HG03066 (cell line): Measurements from ENCODE around the gene PHACTR3.

ENCODE experiments used
- ATAC-seq: cut with Tn5 transposase; IDR thresholded peaks from one replicate; pipeline ENCODE4 v1.9.1; 2021; ENCODE audit warnings: low read depth; ENCODE audit not compliant: unreplicated experiment

Gene PHACTR3

DNA sequence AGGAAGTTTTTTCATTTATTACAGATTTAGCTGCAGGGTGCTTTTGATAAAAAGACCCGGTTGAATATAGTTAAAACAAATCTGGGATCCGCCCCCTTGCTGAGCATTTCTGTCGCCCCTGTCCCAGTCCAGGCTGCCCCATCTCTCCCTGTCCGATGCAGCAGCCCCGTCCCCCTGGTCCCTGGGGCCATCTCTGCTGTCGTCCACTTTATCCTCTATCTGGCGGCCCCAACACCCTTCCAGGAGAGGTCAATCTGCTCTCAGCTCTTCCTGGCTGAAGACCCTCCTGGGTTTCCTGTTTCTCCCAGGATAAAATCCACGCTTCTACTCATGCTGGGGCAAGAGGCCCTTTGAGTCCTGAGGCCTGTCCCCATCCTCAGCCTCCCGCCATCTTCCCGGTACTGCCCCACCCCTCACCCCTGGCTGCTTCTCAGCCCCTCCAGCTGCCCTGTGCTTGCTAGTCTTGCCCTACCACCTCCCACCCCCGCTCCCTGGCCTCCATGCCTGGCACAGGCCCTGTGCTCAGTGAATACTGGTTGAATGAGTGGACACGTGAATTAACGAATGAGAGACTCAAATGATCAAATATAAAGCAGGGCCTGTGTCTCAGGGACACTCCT, 16.0 kb upstream of the PHACTR3 start:
- no peak for ATAC-seq

DNA sequence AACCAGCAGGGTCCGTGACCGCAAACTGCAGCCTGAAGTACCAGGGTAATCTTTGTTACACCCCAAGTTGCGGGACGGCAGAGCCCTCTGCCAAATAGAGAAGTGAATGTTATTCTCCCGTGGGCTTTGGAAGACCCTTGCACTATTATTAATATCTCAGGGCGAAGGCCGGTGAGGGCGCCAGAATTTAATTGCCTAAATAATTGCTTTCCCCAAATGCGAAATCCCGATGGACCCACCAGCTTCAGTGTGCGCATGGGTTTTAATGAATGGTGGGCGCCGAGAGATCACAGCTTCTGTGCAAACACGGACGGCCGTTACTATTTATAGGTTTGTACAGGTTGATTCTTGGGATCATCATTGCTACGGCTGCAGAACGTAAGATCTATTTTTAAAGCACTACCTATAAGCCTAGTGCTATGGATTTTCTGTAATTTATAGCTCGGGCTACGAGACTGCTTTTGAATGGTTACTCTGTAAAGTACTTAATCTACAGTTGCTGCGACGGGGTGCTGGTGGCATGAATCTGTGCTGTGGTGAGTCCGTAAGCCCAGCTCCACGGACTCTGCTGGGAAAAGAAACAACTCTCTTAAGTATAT, 15.2 kb upstream of the PHACTR3 start:
- no peak for ATAC-seq

DNA sequence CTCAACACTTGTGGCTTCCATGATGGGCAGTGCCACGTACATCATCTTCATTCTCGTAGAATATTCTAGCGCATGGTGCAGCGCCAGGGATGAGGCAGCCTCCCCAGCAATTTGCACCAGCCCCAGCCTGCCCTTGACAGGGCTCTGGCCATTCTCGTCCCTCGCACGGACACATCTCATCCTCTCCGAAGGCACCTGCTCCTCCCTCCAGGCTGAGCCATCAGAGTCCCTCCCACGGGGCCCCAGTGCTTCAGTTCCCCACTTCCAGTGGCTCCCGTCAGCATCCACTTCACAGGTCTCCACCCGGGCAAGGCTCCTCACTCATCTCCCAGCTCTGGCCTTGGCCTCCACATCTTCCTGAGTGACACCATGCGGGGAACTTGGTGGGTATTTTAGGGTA, 13.3 kb upstream of the PHACTR3 start:
- no peak for ATAC-seq

DNA sequence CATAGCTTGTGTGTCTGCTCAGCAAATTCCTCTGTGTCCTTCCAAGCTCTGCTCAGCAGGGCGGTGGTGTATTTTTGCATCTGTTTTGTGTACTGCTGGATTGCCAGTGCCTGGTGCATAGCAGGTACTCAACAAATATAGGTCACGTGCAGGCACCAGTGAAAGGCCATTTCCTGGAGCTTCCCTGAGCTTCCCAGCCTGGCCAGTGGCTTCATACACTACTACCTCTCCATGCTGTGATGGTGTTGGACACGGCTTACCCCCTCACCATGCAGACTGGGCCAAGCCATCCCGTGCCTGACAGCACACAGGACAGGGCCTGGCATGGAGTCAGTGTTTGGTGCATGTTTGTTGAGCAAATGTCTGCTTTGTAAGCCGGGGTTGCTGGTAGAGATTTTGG, 7.7 kb upstream of the PHACTR3 start:
- ATAC-seq: no peak

DNA sequence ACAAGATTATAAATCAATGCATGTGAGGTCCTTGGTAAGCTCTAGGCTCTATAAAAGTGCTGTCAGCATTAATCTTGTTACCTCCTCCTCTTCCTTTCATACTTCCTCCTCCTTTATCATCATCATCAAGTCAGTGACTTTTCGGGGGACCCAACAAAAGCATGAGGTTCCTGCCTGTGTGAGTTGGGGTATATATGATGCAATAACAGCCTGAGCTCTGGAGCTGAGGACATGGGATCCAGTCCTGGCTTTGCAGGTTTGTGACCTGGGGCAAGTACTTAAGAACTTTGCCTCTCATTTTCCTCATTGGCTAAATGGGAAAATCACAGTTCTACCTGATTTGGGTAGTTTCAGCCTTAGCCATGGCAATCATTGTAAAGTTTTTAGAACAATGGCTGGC, 7.1 kb upstream of the PHACTR3 start:
- ATAC-seq: no peak

DNA sequence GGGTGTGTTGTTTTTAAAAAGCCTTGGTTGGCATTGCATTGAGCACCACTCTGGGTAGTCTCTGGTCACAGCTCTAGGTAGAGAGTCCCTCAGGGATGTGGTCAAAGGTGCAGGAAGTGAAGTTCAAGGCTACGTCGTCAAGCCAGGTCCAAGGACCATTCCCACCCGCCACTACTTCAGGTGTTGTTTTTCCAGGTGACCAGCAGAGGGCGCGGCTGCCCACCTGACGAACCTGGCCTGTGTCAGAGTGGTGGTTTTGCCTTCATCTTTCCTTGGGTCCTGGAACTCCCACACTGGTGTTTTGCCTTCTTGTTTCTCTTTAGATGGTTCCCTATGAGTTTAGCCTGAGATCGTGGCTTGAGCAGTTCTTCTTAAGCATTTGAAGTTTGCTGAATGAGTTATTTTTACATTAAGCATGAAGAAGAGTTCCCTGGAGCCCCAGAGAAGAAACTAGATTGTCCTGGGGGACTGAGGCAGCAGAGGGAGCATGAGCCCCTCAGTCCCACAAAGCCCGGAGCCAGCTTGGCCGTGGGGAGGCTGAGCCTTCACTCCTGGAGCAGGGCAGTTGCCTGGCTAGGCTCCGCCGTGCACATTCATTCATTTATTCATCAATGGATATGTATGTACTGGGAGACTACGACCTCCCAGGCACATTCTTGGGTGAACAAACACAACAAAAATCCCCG, 5.6 kb upstream of the PHACTR3 start:
- ATAC-seq: no peak

DNA sequence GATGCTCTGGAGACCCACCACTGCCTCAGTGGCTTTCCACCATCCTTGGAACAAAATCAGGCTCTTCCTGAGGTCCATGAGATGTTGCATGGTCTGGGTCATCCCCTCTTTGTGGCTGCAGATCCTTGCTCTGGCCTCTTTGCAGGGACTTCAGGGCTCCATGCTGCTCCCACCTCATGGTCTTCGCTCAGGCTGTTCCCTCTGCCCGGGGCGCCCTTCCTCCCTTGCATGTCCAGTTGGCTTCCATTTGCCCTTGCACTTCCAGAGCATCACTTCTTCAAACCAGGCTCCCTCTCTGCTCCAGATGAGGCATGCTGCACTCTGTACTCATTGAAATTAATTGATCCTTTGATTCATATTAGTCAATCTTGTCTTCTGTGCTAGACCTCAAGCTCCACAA, 4.4 kb upstream of the PHACTR3 start:
- ATAC-seq: no peak

DNA sequence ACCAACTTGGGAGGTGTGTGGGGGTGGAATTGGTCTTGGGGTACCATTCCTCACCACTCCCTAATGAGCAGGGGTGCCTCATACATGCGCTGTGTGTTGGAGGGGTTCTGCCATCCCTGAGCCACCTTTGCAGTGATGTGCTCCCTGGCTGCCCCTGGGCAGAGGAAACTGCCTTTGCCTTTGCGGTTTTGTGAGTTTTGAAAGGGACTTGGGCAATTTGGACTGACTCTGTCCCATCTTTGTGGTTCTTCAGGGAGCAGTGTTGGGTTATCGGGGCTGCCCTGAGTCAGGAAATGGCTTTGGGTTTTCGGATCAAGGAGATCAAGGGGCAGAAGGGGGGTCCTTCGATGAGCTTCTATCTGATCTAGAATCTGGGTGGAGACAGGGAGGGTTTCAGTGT, 3.9 kb upstream of the PHACTR3 start:
- ATAC-seq: no peak

DNA sequence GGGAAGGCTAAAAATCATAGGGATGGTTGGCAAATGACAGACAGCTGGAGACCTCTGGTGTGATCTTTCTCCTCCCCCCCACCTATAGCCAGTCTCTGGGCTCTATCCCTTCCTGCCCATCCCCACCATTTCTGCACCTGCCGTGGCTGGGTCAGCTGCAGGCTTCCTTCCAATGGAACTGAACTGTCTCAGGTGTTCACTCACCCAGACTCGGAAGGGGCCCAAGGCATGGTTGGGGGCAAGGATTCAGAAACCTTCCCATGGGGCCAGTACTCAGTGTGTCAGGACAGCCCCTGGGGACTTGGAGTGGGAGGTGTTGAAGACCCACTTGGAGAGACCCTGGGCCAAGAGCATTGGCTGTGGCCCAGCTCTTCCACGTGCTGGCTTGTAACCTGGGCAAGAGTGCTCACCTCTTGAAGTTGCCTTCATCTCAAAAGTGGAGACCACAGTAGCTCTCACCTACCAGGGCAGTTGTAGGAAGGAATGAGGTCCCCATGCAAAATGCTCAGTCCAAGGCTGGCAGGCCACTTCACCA, 1.7 kb upstream of the PHACTR3 start:
- no peak for ATAC-seq

DNA sequence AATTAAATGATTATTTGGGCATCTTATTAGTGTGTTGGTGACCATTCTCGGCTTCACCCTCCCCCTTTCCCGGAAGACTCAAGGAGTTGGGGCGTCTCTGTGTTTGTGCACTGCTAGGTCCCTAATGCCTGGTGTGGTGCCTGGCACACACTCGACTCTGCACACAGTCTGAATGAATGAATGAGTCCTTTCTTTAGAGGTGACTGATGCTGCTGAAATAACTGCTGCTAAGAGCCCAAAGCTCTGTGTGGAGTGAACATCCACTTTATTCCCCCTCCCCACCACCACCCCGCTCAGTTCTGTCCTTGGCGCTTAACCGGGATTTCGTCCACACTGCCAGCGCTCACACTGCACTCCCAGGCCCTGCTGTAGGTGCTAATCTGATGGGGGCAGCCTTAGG, 1.2 kb upstream of the PHACTR3 start:
- no peak for ATAC-seq

DNA sequence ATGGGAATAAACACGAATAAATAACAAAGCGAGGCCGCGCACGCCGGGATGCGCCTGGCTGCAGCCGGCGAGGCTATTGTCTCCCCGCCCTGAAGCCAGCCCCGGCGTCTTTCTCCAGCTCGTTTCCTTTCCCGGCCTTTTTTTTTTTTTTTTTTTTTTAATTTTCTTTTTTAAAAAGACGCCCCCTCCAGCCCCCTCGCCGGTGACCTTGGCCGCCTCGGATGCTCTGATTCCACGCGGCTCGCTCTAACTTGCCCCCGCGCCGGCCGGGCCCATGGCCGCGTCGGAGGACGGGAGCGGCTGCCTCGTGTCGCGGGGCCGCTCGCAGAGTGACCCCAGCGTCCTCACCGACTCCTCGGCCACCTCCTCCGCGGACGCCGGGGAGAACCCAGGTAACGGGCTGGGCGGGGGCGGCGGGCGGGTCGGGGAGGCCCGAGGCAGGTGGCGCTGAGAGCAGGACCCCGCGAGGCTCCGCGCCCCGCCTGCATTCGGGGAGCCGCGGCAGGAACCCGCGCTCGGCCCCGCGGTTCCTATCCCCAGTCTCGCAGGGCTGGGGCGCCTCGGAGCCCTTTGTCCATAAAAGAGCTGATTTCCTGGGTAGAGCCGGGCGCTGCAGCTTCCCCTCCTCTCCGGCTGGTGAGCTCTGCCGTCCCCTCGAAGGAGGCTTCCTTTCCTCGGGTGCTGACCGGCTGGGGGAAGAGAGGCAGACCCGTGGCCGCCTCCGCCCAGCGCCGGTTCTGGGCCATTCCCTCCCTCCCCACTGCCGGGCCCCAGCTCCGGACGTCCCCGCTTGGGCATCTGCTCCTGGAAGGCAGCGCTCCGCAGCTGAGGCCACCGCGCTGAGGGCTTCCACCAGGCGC, 631 bp downstream of the PHACTR3 start:
- ATAC-seq: no peak

DNA sequence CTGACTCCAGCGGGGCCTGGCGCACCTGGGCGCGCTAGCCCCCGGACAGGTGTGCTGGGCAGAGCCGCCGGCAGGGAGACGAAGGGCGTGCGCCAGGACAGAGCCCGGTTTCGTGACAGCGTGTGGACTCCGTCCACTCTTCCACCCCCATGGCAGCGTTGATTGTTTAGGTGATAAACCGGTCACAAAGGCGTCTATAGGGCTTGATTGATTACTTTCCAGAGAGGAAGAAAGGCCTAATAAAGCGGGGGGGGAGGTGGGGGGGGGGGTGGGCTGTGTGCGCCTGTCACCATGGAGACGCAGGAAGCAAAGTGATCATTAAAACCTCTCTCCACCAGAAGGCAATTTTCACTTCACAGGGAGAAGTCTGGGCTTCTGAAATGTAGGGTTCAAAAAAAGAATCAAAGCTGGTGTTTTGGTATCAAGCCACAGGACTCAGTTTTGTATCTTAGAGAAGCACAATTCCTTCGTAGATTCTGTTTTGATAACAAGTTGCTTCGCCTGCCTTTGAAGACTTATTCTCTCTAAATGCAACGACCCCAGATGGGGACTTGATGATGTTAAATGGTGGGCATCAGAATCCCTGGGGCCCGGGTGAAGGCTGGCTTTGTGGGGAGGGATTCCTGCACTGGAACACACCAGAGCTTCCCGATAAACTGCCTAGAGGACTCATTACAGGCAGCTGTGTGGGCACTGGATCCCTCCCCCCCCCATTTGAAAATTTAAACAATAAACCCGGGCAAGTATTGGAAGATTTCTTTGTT, 1.4 kb downstream of the PHACTR3 start:
- ATAC-seq: no peak

DNA sequence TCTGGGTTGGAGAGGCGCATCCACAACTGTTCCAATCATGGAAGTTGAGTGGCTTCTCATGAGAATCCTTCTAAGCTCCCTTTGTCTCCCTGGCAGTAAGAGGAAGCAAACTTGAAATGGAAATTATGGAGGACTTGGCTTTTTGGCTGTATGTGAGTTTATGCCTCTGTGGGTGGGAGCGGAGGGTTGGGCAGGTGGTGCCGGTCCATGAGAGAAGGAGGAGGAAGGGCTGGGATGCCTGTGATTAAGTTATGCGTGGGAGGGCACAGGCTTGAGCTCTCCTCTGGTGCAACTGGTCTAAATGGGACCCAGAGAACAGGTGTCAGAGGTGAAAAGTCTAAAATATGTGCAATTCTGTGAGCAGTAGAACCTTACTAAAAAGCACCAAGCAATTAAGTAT, 2.2 kb downstream of the PHACTR3 start:
- ATAC-seq: no peak

DNA sequence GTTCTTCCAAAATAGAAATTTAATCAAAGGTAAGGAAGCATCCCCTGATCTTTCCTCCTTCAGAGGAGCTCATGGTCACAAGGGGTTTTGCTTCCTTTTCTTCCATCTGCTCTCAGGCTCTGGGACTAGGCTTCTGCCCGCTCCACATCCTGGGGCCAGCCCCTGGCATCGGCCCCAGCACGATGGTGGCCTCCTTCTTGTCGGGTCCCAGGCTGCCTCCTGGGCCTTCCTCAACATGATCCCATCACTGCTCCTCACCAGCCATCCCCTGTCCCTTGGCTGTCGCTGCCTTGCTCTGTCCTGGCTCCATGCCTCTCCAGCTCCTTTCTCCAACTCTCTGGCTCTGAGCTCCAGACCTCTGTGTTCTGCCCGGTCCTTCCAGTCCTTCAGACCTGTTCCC, 4.1 kb downstream of the PHACTR3 start:
- ATAC-seq: no peak

DNA sequence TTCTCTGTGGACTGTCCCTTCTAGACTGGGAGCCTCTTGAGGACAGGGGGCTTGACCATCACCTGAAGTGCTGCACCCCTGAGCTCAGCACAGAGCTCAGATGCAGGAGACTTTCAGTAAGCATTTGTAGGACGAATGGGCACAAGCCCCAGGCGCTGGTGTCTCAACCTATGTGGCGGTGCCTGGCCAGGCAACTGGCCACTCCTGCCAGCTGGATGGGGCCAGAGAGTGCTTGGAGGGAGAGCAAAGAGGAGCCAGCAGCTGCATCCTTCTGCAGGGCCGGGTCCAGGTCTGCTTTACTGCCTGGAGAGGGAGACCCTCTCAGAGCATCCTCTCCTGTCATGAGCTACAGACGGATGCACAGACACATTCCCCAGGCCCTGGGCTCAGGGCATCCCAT, 4.5 kb downstream of the PHACTR3 start:
- no peak for ATAC-seq

DNA sequence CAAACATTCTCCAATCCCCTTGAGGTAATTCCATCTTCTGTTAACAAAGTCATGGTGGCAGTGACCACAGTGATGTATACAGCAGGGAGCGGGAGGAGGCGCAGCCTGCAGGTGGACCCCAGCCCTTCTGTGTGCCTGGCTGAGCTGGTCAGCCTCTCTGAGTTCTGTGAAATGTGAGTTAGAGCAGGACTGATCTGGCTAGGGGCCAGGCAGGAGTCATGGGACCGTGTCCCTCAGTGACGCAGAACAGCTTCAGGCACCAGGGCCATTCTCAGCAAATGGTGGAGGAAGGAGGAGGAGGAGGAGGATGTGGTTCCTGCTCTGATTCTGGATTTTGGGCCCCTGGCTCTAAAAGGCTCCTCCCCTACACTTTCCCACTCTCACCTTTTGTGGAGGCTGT, 6.9 kb downstream of the PHACTR3 start:
- no peak for ATAC-seq

DNA sequence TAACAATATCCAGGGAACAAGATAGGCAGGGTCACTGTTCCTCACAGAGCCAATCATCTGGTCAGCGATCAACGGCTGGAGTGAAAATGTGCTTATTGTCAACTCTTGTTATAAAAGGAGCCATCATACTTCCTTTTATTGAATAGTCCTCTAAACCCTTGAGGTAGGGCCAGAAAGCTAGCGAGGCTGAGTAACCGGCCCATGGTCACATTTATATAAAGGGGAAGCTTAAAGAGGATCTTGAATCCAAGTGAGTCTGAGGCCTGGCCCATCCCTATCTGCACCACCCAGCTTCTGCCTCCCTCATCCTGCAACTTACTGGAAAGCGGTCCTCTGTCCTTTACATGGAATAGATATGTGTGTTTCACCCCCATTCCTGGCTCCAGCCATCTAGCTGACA, 9.5 kb downstream of the PHACTR3 start:
- ATAC-seq: no peak

DNA sequence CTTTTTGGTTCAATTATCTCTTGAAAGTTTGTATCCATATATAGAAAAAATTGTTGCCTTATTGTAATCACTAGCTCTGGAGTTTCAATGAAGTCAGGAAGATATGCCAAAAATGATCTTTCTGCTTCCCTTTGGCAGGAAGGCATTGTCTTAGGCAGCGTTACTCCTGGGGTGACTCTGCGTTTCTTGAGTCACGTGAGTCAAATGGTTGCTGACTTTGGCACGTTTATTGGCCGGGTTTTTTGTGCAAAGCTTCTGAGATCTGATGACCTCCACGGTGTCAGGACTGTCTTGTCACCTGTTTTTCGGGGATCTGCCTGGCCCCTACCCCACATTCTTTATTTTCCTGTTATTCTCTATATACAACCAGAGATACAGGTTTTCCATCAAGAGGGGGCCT, 10.4 kb downstream of the PHACTR3 start:
- ATAC-seq: no peak

DNA sequence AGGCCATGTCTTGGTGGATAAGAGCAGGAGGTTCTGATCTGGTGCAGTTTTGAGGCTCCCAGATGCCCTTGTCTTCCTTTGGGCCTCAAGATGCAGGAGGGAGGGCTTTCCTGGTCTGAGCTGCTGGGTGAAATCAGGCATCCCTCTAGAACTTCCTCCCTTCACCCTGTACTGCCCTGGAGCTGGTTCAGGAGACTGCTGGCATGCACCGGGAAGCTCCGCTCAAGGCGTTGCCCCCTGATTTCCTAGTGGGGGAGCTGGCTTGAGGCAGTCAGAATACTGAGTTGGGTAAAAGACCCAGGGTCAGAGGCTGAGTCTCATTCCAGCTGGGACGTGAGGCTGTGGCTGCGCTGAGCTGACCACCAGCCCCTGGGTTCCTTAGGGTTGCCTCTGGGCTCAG, 12.0 kb downstream of the PHACTR3 start:
- no peak for ATAC-seq

DNA sequence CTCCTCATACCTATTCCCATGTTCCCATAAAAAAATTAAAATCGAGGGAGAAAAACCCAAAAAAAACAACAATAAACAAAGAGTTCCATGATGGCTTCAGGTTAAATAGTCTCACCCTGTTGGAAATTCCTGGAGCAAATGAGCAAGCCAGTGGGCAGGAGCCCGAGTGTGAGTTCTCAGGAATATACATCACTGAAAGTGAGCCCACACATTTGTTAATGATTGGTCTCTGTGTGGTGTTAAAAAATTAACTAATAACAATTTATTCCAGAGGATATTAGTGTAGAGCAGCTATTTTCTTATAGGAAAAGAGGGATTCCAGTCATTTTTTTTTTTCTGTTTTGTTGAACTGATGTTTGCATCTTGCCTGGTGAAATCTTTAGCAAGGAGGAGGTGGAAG, 12.9 kb downstream of the PHACTR3 start:
- ATAC-seq: no peak
